Caco-2 (cell line): ENCODE measurements around the gene IGFBP1. TPM values are rescaled to one million over a fixed set of nuclear protein-coding genes. Genes with fewer than 3 reads are reported as not detected.

Experiments
- BruUV-seq: library from RNA; stranded (reverse); fragments of 400-500 nt; replicated peaks from 2 replicates; lab custom pipeline; 2021; lab: Mats Ljungman, UMichigan
- CTCF ChIA-PET: fragments of 300-600 bp; sonication (Branson Sonifier 250); formaldehyde crosslinking; loops from one replicate; lab custom pipeline; 2022; ENCODE audit warnings: antibody characterized with exemption; lab: Charles Lee
- POLR2A ChIA-PET: fragments of 300-600 bp; sonication (Branson Sonifier 250); formaldehyde crosslinking; loops from one replicate; lab custom pipeline; 2022; ENCODE audit warnings: antibody characterized with exemption; lab: Charles Lee
- DNase-seq, 2 experiments: peaks; one replicate each; pipeline versions ENCODE4 v3.0.0 to v3.0.0-alpha.2; 2020 to 2022
- H3K27me3 ChIP-seq: replicated peaks from 2 replicates; pipeline ENCODE4 v1.6.0; 2011; ENCODE audit warnings: low read length; ENCODE audit not compliant: control insufficient read depth, insufficient read depth
- H3K36me3 ChIP-seq: 2 replicates; pipeline ENCODE4 v1.5.1; 2011; ENCODE audit warnings: low read length; ENCODE audit not compliant: control insufficient read depth, insufficient read depth
- H3K4me1 ChIP-seq: fragments of 250-450 bp; sonication (Bioruptor Pico); 2 replicates; pipeline ENCODE4 v1.5.1; 2020; ENCODE audit warnings: mild to moderate bottlenecking
- H3K4me3 ChIP-seq: 2 replicates; pipeline ENCODE4 v1.5.1; 2011; ENCODE audit warnings: low read depth, mild to moderate bottlenecking, control low read depth, low read length
- H3K9me3 ChIP-seq: fragments of 250-450 bp; sonication (Bioruptor Pico); 2 replicates; pipeline ENCODE4 v1.5.1; 2020; ENCODE audit warnings: mild to moderate bottlenecking, moderate library complexity
- H3K27ac Mint-ChIP-seq: one replicate; pipeline ENCODE4 v1.8.0; 2022; ENCODE audit warnings: mixed read lengths; ENCODE audit not compliant: unreplicated experiment
- H3K27me3 Mint-ChIP-seq: one replicate; pipeline ENCODE4 v1.8.0; 2022; ENCODE audit warnings: mixed read lengths; ENCODE audit not compliant: insufficient read depth, unreplicated experiment
- H3K36me3 Mint-ChIP-seq: one replicate; pipeline ENCODE4 v1.8.0; 2022; ENCODE audit warnings: mild to moderate bottlenecking, mixed read lengths; ENCODE audit not compliant: insufficient read depth, unreplicated experiment
- H3K4me1 Mint-ChIP-seq: one replicate; pipeline ENCODE4 v1.8.0; 2022; ENCODE audit warnings: low read depth, mixed read lengths; ENCODE audit not compliant: unreplicated experiment
- H3K4me3 Mint-ChIP-seq: one replicate; pipeline ENCODE4 v1.8.0; 2022; ENCODE audit warnings: mild to moderate bottlenecking, moderate library complexity, mixed read lengths; ENCODE audit not compliant: unreplicated experiment
- H3K9me3 Mint-ChIP-seq: one replicate; pipeline ENCODE4 v1.8.0; 2022; ENCODE audit warnings: mixed read lengths; ENCODE audit not compliant: unreplicated experiment
- CTCF ChIP-seq, 2 experiments: fragments of 200-600 bp in 1 of 2; IDR thresholded peaks; 1 replicate in 1 of 2; 2 replicates in 1 of 2; pipeline versions ENCODE4 v1.5.1 to v1.8.0; 2011 to 2022; ENCODE audit warnings: antibody characterized with exemption in 1 of 2, control low read depth in 1 of 2, inconsistent platforms in 1 of 2, low read depth in 1 of 2, low read length in 1 of 2, mild to moderate bottlenecking in 1 of 2, moderate library complexity in 1 of 2; ENCODE audit not compliant: insufficient read depth in 1 of 2, severe bottlenecking in 1 of 2, unreplicated experiment in 1 of 2
- intact Hi-C: fragments of 100-400 bp; cut with micrococcal nuclease; formaldehyde crosslinking; loops from one replicate; pipeline ENCODE4 v1.10.0; 2022; ENCODE audit not compliant: unreplicated experiment
- total RNA-seq: library from RNA; stranded (reverse); gene quantifications from 2 replicates; pipeline ENCODE4 v1.2.3, GENCODE V29; 2022

The IGFBP1 gene
- total RNA-seq, 1 experiment from 2014 or later = not detected

- Mint-ChIP-seq H3K9me3 (no peaks in the 10 kb centered on the region), H3K27ac (no peak overlapping the region), H3K4me3 (no peak overlapping the region), H3K27me3 (no peaks in the 10 kb centered on the region), H3K4me1 (no peaks in the 10 kb centered on the region), H3K36me3 (no peaks in the 10 kb centered on the region)
- Histone ChIP-seq H3K27me3 (no peaks in the 10 kb centered on the region), H3K4me1 (no peaks in the 10 kb centered on the region), H3K36me3 (no peaks in the 10 kb centered on the region), H3K4me3 (no peak overlapping the region), H3K9me3 (0 out of 2 replicates have a peak, but pooled peaks cover 7% of the 10 kb centered on the region)
- ChIA-PET CTCF (no interaction called here), POLR2A (no interaction called here)
- no peak for DNase-seq
- no TSS peak for BruUV-seq
- intact Hi-C loops = no loop called here
- TF ChIP-seq CTCF (IDR thresholded peaks at IDR 0.05; ENCODE audit: insufficient read depth in 1 of 2, low read depth in 1 of 2, low read length in 1 of 2, severe bottlenecking in 1 of 2, unreplicated experiment in 1 of 2) = no peak
Observed at GRCh38 chr7:45901566-45901965, 13.3 kb downstream of the IGFBP1 start.

GRCh38 chr7:45902820-45903219, 14.5 kb downstream of the IGFBP1 start:
- POLR2A ChIA-PET = interaction anchor here (0.6 kb wide), 1 partner anchor 190 kb away, joined by 6 read pairs; no protein-coding TSS in a partner anchor
- no peaks in the 10 kb centered on the region for H3K36me3 Mint-ChIP-seq
- Histone ChIP-seq H3K4me3 (no peak overlapping the region), H3K4me1 (no peaks in the 10 kb centered on the region), H3K36me3 (no peaks in the 10 kb centered on the region), H3K9me3 (0 out of 2 replicates have a peak, but pooled peaks cover 7% of the 10 kb centered on the region), H3K27me3 (no peaks in the 10 kb centered on the region)
- no peaks in the 10 kb centered on the region for H3K9me3 Mint-ChIP-seq
- intact Hi-C loops = no loop called here
- no peak for DNase-seq
- no peak overlapping the region for H3K4me3 Mint-ChIP-seq
- peaks cover 3% of the 10 kb centered on the region for H3K27me3 Mint-ChIP-seq
- H3K4me1 Mint-ChIP-seq = no peaks in the 10 kb centered on the region
- no peak overlapping the region for H3K27ac Mint-ChIP-seq
- BruUV-seq = no TSS peak
- TF ChIP-seq CTCF (IDR thresholded peaks at IDR 0.05; ENCODE audit: insufficient read depth in 1 of 2, low read depth in 1 of 2, low read length in 1 of 2, severe bottlenecking in 1 of 2, unreplicated experiment in 1 of 2) = no peak
- CTCF ChIA-PET = no interaction called here

GRCh38 chr7:45909561-45909960, 21.3 kb downstream of the IGFBP1 start:
- Histone ChIP-seq H3K9me3 (0 out of 2 replicates have a peak, but pooled peaks cover 3% of the 10 kb centered on the region), H3K4me1 (no peaks in the 10 kb centered on the region), H3K27me3 (no peaks in the 10 kb centered on the region), H3K36me3 (no peaks in the 10 kb centered on the region), H3K4me3 (no peak overlapping the region)
- H3K4me1 Mint-ChIP-seq = no peaks in the 10 kb centered on the region
- ChIA-PET POLR2A (no interaction called here), CTCF (no interaction called here)
- H3K9me3 Mint-ChIP-seq = no peaks in the 10 kb centered on the region
- peaks cover 4% of the 10 kb centered on the region for H3K27me3 Mint-ChIP-seq
- TF ChIP-seq CTCF (IDR thresholded peaks at IDR 0.05; ENCODE audit: insufficient read depth in 1 of 2, low read depth in 1 of 2, low read length in 1 of 2, severe bottlenecking in 1 of 2, unreplicated experiment in 1 of 2) = no peak
- no peak overlapping the region for H3K27ac Mint-ChIP-seq
- no peak overlapping the region for H3K4me3 Mint-ChIP-seq
- no peaks in the 10 kb centered on the region for H3K36me3 Mint-ChIP-seq
- BruUV-seq = no TSS peak
- intact Hi-C loops = no loop called here
- no peak for DNase-seq
